Measurements from ENCODE around the gene STAT5B.

Gene STAT5B

DNA sequence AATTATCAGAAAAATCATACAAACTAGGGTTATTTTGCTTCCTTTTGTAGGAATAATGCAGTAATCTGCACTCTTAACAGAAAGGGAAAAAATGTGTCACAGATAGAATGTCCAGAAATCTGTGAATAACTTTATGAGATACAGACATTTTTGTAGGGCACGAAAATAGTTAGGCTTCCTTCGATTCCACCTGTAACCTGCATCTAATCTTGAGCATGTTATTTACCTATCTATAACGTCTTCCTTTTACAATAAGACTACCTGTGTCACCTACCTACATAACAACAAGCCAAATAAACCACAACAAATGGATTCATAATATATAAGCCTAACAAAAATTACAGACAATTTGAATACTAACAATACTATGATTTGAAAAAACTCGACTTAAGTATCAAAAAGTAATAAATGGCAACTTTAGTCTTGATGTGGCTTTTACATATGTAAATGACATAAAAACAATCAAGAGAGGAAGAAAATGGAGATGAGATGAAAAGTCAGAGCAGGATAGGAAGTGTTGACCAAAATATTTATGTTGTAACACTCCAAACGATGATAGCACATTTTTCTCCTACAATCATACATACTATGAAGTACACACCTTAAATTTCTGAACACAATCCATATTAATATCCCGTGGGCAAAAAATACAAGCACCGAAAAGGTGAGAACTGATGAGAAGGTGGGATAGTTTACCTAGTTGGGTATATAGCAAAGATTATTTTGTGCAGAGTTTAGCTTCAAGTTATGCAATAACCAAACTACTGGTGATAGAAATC is 2.5 kb downstream of the STAT5B start:
- Histone ChIP-seq H3K9me2 (replicated peaks; ENCODE audit: insufficient read depth, low read length) (no peaks in the 10 kb centered on the region), H4K20me1 (ENCODE audit: low read depth, low read length) (no peaks in the 10 kb centered on the region), H3K4me3 (ENCODE audit: insufficient read depth, low read length, poor library complexity, severe bottlenecking) (no peak overlapping the region), H3K79me2 (ENCODE audit: insufficient read depth, low read length) (no peaks in the 10 kb centered on the region; the same call in 1 of the 2 replicates), H3F3A (ENCODE audit: insufficient read depth) (no peaks in the 10 kb centered on the region), H2AFZ (ENCODE audit: low read depth, low read length, severe bottlenecking) (no peak overlapping the region), H3K4me2 (ENCODE audit: low read depth, low read length, poor library complexity, severe bottlenecking) (no peak overlapping the region), H3K36me3 (ENCODE audit: low read length) (no peaks in the 10 kb centered on the region), H3K27ac (ENCODE audit: low read depth, low read length) (no peak overlapping the region), H3K27me3 (ENCODE audit: low read length) (no peaks in the 10 kb centered on the region), H3K9ac (ENCODE audit: low read length) (no peak overlapping the region), H3K9me3 (ENCODE audit: insufficient read depth, low read length) (no peaks in the 10 kb centered on the region)
- TF ChIP-seq CTCF (IDR thresholded peaks at IDR 0.05; ENCODE audit: insufficient read depth, low read length, poor library complexity, severe bottlenecking) (no peak), EZH2phosphoT487 (conservative IDR thresholded peaks at IDR 0.05; ENCODE audit: low read length) (no peak)

DNA sequence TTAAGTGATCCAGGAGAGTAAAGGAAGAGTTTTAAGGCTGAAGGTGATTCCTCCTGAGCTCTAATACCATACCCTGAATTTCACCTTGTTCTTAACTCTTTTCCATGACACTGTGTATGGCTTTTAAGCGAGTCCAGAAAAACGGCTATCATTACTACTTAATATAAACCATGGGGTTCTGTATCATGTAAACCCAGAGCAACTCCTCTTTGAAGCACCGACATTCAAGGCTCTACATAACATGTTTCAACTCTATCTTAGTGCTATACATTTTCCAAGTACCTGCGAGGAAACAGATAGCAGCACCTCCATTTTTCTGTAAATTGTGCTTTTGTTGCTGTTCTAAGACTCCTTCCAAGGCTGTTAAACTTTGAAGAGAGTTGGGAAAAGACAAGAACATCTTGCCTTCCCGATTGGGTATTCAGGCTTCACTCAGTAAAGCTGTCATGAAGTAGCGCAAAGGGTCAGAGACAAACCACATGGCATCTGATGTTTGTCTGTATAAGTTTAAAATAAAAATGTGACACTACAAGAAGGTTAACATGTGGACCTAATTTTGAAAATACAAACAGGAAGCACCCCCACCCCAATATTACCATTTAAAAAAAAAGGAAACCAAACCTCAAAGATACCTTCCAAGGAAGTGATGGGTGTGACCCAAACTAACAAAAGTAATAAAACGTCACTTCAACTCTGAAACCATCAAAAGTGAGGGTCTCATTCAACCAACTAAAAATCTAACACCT is 3.9 kb downstream of the STAT5B start:
- Histone ChIP-seq H3K79me2 (ENCODE audit: insufficient read depth, low read length) (no peaks in the 10 kb centered on the region; the same call in 1 of the 2 replicates), H3K4me2 (ENCODE audit: low read depth, low read length, poor library complexity, severe bottlenecking) (no peak overlapping the region), H3K4me3 (ENCODE audit: insufficient read depth, low read length, poor library complexity, severe bottlenecking) (no peak overlapping the region), H3K9ac (ENCODE audit: low read length) (no peak overlapping the region), H4K20me1 (ENCODE audit: low read depth, low read length) (no peaks in the 10 kb centered on the region), H3K27ac (ENCODE audit: low read depth, low read length) (no peak overlapping the region), H3K9me2 (replicated peaks; ENCODE audit: insufficient read depth, low read length) (no peaks in the 10 kb centered on the region), H3F3A (ENCODE audit: insufficient read depth) (no peaks in the 10 kb centered on the region), H3K36me3 (ENCODE audit: low read length) (no peaks in the 10 kb centered on the region), H3K27me3 (ENCODE audit: low read length) (no peaks in the 10 kb centered on the region), H3K9me3 (ENCODE audit: insufficient read depth, low read length) (no peaks in the 10 kb centered on the region), H2AFZ (ENCODE audit: low read depth, low read length, severe bottlenecking) (no peak overlapping the region)
- TF ChIP-seq CTCF (IDR thresholded peaks at IDR 0.05; ENCODE audit: insufficient read depth, low read length, poor library complexity, severe bottlenecking): no peak
- no peak for TF ChIP-seq EZH2phosphoT487 (conservative IDR thresholded peaks at IDR 0.05; ENCODE audit: low read length)

GRCh38 chr17:42271779-42272035 is 4.5 kb downstream of the STAT5B start:
- Histone ChIP-seq H3K36me3 (ENCODE audit: low read length) (no peaks in the 10 kb centered on the region), H3K4me2 (ENCODE audit: low read depth, low read length, poor library complexity, severe bottlenecking) (no peak overlapping the region), H2AFZ (ENCODE audit: low read depth, low read length, severe bottlenecking) (no peak overlapping the region), H3K9me3 (ENCODE audit: insufficient read depth, low read length) (no peaks in the 10 kb centered on the region), H3K79me2 (ENCODE audit: insufficient read depth, low read length) (no peaks in the 10 kb centered on the region; the same call in 1 of the 2 replicates), H3K27ac (ENCODE audit: low read depth, low read length) (no peak overlapping the region), H3K9ac (ENCODE audit: low read length) (no peak overlapping the region), H3K27me3 (ENCODE audit: low read length) (no peaks in the 10 kb centered on the region), H3K4me3 (ENCODE audit: insufficient read depth, low read length, poor library complexity, severe bottlenecking) (no peak overlapping the region), H3F3A (ENCODE audit: insufficient read depth) (no peaks in the 10 kb centered on the region), H4K20me1 (ENCODE audit: low read depth, low read length) (no peaks in the 10 kb centered on the region), H3K9me2 (replicated peaks; ENCODE audit: insufficient read depth, low read length) (no peaks in the 10 kb centered on the region)
- TF ChIP-seq EZH2phosphoT487 (conservative IDR thresholded peaks at IDR 0.05; ENCODE audit: low read length): no peak
- no peak for TF ChIP-seq CTCF (IDR thresholded peaks at IDR 0.05; ENCODE audit: insufficient read depth, low read length, poor library complexity, severe bottlenecking)
